Mesothelial cell of epicardium (in vitro differentiated cells): Measurements from ENCODE around the gene AGRN. TPM values are rescaled to one million over a fixed set of nuclear protein-coding genes. Genes with fewer than 3 reads are reported as not detected.
"Not testable (repeated sequence)": the region's sequence is repeated elsewhere in the genome, so short reads cannot be mapped to it uniquely, and the experiment has no call there.

ENCODE experiments used
- DNase-seq, 2 experiments: peaks; one replicate each; pipeline ENCODE4 v3.0.0; 2021; ENCODE audit warnings: low spot score in 2 of 2; ENCODE audit not compliant: unreplicated experiment in 2 of 2
- H3K27ac Mint-ChIP-seq: 2 replicates; pipeline ENCODE4 v1.8.0; 2021; ENCODE audit warnings: mixed read lengths
- H3K27me3 Mint-ChIP-seq: 2 replicates; pipeline ENCODE4 v1.8.0; 2021; ENCODE audit warnings: low read depth, mixed read lengths
- H3K36me3 Mint-ChIP-seq: 2 replicates; pipeline ENCODE4 v1.8.0; 2021; ENCODE audit warnings: mixed read lengths
- H3K4me1 Mint-ChIP-seq: 2 replicates; pipeline ENCODE4 v1.8.0; 2021; ENCODE audit warnings: mixed read lengths
- H3K4me3 Mint-ChIP-seq: 2 replicates; pipeline ENCODE4 v1.8.0; 2021; ENCODE audit warnings: mild to moderate bottlenecking, moderate library complexity, mixed read lengths
- H3K9me3 Mint-ChIP-seq: 2 replicates; pipeline ENCODE4 v1.8.0; 2021; ENCODE audit warnings: mixed read lengths
- CTCF ChIP-seq: fragments of 200-600 bp; sonication (generic); IDR thresholded peaks from one replicate; pipeline ENCODE4 v1.5.0; 2021; ENCODE audit warnings: antibody characterized with exemption; ENCODE audit not compliant: unreplicated experiment
- total RNA-seq: library from RNA; stranded (reverse); gene quantifications from 3 replicates; pipeline ENCODE4 v1.2.1, GENCODE V29; 2021

The AGRN gene
- total RNA-seq, 1 donor from 2014 or later = 514 TPM

GRCh38 chr1:1011396-1011949 is 8.4 kb upstream of the AGRN start:
- Mint-ChIP-seq H3K4me3 (no peak overlapping the region), H3K27ac (no peak overlapping the region), H3K9me3 (no peaks in the 10 kb centered on the region), H3K27me3 (no peaks in the 10 kb centered on the region), H3K4me1 (peaks cover 24% of the 10 kb centered on the region), H3K36me3 (peaks cover 10% of the 10 kb centered on the region)
- no peak for TF ChIP-seq CTCF
- DNase-seq = no peak

GRCh38 chr1:1012736-1013104 is 7.2 kb upstream of the AGRN start:
- DNase-seq, H3K9me3 Mint-ChIP-seq, H3K27me3 Mint-ChIP-seq: not testable (repeated sequence)
- Mint-ChIP-seq H3K36me3 (peaks cover 13% of the 10 kb centered on the region), H3K4me3 (peak overlapping the region; percentile 89), H3K27ac (peak overlapping the region; percentile 97), H3K4me1 (peaks cover 27% of the 10 kb centered on the region)

- DNase-seq = peak; percentile 62 to 86
- no peaks in the 10 kb centered on the region for H3K9me3 Mint-ChIP-seq
- H3K4me1 Mint-ChIP-seq = peaks cover 27% of the 10 kb centered on the region
- no peak for TF ChIP-seq CTCF
- H3K36me3 Mint-ChIP-seq = peaks cover 11% of the 10 kb centered on the region
- no peaks in the 10 kb centered on the region for H3K27me3 Mint-ChIP-seq
- peak within 1 kb of the TSS; percentile 89 for H3K4me3 Mint-ChIP-seq
- peak within 1 kb of the TSS; percentile 97 for H3K27ac Mint-ChIP-seq
These were observed 6.6 kb upstream of the AGRN start, which contains the start of gene ISG15 for GRCh38 chr1:1013105-1013921. TSS of gene ISG15 (plus strand) at chr1:1013497. CDS start at chr1:1013574, 77 bp downstream.

- Mint-ChIP-seq H3K4me3 (peak overlapping the region; percentile 89), H3K9me3 (no peaks in the 10 kb centered on the region), H3K27me3 (no peaks in the 10 kb centered on the region), H3K4me1 (peaks cover 27% of the 10 kb centered on the region), H3K27ac (peak overlapping the region; percentile 97), H3K36me3 (peaks cover 9% of the 10 kb centered on the region)
- TF ChIP-seq CTCF = no peak
- peak in 1 of 2 experiments; percentile 19 for DNase-seq
These were observed 5.8 kb upstream of the AGRN start for GRCh38 chr1:1013922-1014648.

GRCh38 chr1:1014799-1015681 is 4.9 kb upstream of the AGRN start:
- peaks cover 27% of the 10 kb centered on the region for H3K4me1 Mint-ChIP-seq
- peaks cover 7% of the 10 kb centered on the region for H3K36me3 Mint-ChIP-seq
- H3K27me3 Mint-ChIP-seq = no peaks in the 10 kb centered on the region
- no peaks in the 10 kb centered on the region for H3K9me3 Mint-ChIP-seq
- H3K27ac Mint-ChIP-seq = peak overlapping the region; percentile 97
- peak overlapping the region; percentile 89 for H3K4me3 Mint-ChIP-seq
- no peak for DNase-seq
- TF ChIP-seq CTCF = peak; percentile 37

- not testable (repeated sequence) for H3K4me3 Mint-ChIP-seq, DNase-seq, H3K27me3 Mint-ChIP-seq, H3K9me3 Mint-ChIP-seq, H3K36me3 Mint-ChIP-seq
- peak overlapping the region; percentile 67 for H3K27ac Mint-ChIP-seq
- peaks cover 42% of the 10 kb centered on the region for H3K4me1 Mint-ChIP-seq
These were observed 2.3 kb upstream of the AGRN start for GRCh38 chr1:1017397-1018320.

GRCh38 chr1:1018321-1018685 is 1.6 kb upstream of the AGRN start:
- not testable (repeated sequence) for H3K36me3 Mint-ChIP-seq, DNase-seq, H3K27me3 Mint-ChIP-seq, H3K9me3 Mint-ChIP-seq, H3K4me3 Mint-ChIP-seq, H3K27ac Mint-ChIP-seq
- H3K4me1 Mint-ChIP-seq = peaks cover 43% of the 10 kb centered on the region
